Left lobe of liver (tissue), 2 donors: ENCODE measurements around the gene PDAP1. TPM values are rescaled to one million over a fixed set of nuclear protein-coding genes. Genes with fewer than 3 reads are reported as not detected.
"Not testable (repeated sequence)": the region's sequence is repeated elsewhere in the genome, so short reads cannot be mapped to it uniquely, and the experiment has no call there.

Source experiments
- ATAC-seq: fragments of 200-7000 bp; cut with Tn5 transposase; one replicate; pipeline ENCODE4 v1.9.1; 2020; ENCODE audit warnings: mild to moderate bottlenecking, moderate library complexity
- DNase-seq: peaks from one replicate; pipeline ENCODE4 v3.0.0-alpha.2; 2020; ENCODE audit warnings: low spot score
- total RNA-seq: library from RNA; stranded (reverse); gene quantifications from one replicate; pipeline ENCODE4 v1.2.1, GENCODE V29; 2021
- donor health status: DM: no; HTN: no; CAD: no; lungs with moderate emphysema.
- donor health status: DM: no; HTN: yes; CAD: no.

The PDAP1 gene
- total RNA-seq, 1 donor from 2014 or later: 32.7 TPM

- no peak for DNase-seq
- peak; percentile 2 for ATAC-seq
Observed at GRCh38 chr7:99380032-99380822, 28.2 kb downstream of the PDAP1 start.

- ATAC-seq, DNase-seq: not testable (repeated sequence)
Observed at GRCh38 chr7:99379693-99380031, 28.7 kb downstream of the PDAP1 start.

GRCh38 chr7:99379043-99379577 lies 29.3 kb downstream of the PDAP1 start:
- DNase-seq: no peak
- ATAC-seq: peak; percentile 22

GRCh38 chr7:99375070-99375807 lies 33.2 kb downstream of the PDAP1 start:
- ATAC-seq: peak; percentile 81
- peak; percentile 87 for DNase-seq

- ATAC-seq: peak; percentile 83
- peak; percentile 87 for DNase-seq
Observed at GRCh38 chr7:99374111-99375064, 34.0 kb downstream of the PDAP1 start, which contains the start of gene ARPC1B. ARPC1B (plus strand) TSS chr7:99374730; CDS start chr7:99385715, 10,985 bp downstream.

DNA sequence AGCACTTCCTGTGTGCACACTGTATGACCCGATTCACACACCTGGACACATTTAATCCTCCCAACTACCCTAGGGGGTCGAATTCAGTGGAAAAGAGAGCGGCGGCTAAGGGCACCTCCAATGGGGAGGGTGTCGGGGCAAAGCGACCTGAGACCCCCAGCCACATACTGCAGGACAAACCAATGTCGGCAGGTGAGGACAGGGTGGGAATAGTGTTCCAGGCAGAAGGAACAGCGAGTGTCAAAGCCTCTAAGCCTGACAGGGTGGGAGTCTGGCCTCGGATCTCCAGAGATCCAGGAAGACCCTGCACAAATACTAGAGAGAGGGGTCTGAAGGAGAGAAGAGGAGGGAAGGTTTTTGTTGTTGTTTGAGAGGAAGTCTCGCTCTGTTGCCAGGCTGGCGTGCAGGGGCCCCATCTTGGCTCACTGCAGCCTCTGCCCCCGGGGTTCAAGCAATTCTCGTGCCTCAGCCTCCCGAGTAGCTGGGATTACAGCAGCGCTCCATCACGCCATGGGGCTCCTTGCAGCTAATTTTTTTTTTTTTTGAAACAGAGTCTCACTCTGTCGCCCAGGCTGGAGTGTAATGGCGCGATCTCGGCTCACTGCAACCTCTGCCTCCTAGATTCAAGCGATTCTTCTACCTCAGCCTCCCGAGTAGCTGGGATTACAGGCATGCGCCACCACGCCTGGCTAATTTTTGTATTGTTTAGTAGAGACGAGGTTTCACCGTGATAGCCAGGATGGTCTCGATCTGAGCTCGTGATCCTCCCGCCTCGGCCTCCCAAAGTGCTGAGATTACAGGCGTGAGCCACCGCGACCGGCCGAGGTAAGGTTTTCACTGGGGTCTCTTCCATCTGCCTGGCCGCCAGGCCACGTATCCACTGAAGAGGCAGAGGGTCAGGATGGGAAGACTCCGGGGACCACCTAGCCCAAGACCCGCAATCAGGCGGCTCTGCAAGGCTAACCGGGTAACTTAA lies 35.0 kb downstream of the PDAP1 start:
- no peak for ATAC-seq
- no peak for DNase-seq

GRCh38 chr7:99372275-99373090 lies 35.9 kb downstream of the PDAP1 start:
- no peak for ATAC-seq
- no peak for DNase-seq

DNA sequence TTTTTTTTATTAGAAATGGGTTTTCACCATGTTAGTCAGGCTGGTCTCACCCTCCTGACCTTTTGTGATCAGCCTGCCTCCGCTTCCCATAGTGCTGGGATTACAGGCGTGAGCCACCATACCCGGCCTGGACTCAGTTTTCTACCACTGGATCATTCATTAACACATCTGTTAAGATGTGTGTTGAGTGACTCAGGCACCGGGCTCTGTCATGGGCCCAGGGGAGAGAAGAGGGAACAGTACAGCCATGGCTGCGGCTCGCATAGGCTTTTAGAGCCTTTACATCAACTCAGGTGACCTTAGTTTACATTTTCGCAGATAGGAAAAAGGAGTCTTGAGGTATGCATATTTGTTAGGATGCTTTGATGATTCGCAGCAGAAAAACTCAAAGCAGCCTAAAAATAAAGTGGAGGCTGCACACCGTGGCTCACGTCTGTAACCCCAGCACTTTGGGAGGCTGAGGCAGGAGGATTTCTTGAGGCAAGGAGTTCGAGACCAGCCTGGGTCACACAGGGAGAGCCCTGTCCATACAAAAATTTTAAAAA lies 36.9 kb downstream of the PDAP1 start:
- DNase-seq (no peak), ATAC-seq (no peak)

DNA sequence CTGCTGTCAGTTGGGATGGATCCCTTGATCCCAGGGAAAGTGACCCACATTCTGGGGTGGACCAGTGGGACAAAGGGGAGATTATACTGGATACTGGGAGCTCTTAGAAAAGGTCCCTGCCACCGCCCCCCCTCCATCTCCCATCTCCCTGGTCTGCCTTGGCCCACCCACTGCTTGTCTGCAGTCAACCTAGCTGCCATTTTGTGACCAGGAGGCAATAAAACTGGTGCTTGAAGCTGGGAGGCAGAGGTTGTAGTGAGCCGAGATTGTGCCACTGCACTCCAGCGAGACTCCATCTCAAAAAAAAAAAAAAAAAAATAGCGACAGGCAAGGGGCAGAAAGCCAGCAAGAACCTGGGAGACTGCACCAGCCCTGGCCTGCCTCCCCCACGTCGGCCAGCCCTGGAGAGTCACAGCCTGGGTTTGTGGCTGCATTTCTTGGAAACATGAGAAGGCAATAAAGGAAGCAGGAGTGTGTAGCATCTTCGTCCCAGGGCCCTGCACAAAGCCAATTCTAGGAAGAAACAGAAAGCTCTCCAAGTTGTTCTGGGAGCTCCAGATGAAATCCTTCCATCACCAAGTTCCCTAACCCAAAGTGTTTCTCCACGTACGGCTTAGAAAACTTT lies 38.5 kb downstream of the PDAP1 start:
- ATAC-seq (no peak), DNase-seq (no peak)

DNA sequence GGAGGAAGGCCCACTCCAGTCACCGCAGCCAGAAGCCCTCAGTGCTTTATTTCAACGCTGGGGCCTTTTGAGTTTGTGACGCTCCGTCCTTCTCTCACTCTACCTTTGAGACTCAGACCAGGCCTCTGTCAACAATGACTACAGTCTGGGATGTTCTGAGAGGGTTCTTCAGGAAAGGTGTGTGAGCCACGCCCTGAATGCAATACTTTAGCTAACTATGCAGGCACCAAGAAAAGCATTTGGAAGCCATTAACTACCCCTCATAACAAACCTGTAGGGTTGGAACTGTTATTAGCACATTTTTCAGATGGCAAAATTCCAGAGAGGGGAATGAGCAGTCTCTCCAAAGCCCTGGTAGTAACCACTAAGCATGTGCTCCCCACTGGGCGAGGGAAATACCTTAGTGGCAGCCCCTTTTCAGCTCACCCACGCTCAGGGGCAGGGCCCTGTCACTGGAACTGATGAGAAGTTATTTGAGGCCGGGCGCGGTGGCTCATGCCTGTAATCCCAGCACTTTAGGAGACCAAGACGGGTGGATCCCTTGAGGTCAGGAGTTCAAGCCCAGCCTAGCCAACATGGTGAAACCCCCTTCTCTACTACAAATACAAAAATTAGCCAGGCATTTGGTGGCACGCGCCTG lies 39.5 kb downstream of the PDAP1 start:
- ATAC-seq (no peak), DNase-seq (no peak)

DNA sequence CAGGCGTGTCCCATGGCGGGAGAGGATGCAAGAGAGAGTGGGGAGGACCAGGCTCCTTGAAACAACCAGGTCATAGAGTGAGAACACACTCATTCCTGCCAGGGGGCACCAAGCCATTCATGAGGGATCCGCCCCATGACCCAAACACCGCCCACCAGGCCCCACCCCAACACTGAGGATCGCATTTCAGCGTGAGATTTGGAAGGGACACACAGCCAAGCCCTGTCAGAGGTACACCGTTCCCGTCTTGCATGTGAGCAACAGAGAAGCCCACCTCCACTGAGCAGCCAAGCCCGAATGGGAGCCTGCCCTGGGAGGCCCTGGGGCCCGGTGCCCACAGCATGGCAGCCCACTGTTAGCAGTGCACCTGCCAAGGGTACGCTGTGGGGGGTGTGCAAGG lies 41.8 kb downstream of the PDAP1 start:
- ATAC-seq (no peak), DNase-seq (no peak)

GRCh38 chr7:99365318-99366141 lies 42.9 kb downstream of the PDAP1 start:
- DNase-seq (peak; percentile 68), ATAC-seq (peak; percentile 95)

DNA sequence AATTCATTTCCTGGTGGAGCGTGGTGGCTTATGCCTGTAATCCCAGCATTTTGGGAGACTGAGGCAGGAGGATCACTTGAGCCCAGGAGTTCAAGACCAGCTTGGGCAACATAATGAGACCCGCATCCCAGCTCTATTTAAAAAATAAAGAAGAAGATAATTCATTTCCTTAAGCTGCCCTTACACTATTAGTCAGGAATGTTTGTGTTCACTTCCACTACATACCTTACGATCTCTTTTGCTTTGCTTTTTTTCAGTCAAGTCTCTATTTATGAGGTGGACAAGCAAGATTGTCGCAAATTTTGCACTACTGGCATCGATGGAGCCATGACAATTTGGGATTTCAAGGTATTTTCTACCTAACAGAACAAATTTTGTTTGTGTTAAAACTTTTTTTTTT lies 45.1 kb downstream of the PDAP1 start:
- DNase-seq (no peak), ATAC-seq (no peak)

- DNase-seq (no peak), ATAC-seq (no peak)
Observed at GRCh38 chr7:99362801-99363200, 45.6 kb downstream of the PDAP1 start.

DNA sequence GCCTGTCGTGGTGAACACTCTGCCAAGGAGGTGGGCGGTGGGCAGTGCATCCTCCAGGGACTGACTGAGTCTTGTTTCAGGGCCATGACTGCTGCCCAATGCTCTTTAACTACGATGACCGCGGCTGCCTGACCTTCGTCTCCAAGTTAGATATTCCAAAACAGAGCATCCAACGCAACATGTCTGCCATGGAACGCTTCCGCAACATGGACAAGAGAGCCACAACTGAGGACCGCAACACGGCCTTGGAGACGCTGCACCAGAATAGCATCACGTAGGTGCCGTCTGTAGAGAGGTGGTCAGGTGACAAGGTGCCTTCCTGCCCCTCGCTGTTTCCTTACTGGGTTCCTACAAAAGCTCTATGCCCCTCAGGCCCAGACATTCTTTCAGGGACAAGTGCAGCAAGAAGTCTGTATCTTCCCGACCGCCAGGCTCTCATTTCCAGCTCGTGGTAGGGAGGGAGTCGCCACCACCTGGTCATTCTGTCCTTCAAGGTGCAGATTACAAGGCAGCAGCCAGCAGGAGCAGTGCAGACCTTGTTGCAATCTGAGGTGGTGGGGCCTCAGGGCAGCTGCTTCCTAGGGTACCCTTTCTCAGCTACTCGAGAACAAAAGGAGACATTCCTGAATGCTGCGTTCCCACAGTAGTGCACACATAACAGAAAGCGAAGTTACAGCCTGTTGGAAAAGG lies 48.8 kb downstream of the PDAP1 start:
- DNase-seq (no peak), ATAC-seq (no peak)

DNA sequence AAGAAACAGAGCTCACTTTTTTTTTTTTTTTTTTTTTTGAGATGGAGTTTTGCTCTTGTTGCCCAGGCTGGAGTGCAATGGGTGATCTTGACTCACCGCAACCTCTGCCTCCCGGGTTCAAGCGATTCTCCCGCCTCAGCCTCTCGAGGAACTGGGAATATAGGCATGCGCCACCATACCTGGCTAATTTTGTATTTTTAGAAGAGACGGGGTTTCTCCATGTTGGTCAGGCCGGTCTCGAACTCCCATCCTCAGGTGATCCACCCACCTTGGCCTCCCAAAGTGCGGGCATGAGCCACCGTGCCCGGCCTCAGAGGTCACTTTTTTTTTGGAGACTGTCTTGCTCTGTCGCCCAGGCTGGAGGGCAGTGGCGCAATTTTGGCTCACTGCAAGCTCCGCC lies 49.9 kb downstream of the PDAP1 start:
- not testable (repeated sequence) for DNase-seq

More for the DNA sequence above, 49.9 kb downstream of the PDAP1 start:
- not testable (repeated sequence) for ATAC-seq
